HG03139 (cell line): ENCODE measurements around the gene OPA3.

Source experiments
- ATAC-seq: cut with Tn5 transposase; IDR thresholded peaks from one replicate; pipeline ENCODE4 v1.9.1; 2021; ENCODE audit not compliant: unreplicated experiment

OPA3 gene

DNA sequence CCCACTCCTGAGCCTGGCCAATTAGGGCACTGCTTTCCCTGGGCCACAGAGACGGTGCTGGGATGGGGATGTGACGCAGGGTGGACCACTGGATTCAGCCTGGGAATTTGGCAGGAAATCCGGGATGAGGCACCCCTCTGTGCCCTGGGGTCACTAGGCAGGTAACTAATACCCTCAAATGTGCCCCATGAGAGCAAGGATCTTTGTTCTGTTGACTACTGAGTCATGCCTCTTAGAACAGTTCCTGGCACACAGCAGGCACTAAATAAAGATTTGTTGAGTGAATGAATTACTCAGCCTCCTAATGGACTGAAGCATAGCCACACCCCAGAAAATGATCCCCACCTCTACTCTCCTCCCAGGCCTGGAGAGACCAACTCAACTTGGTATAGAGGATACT lies 15.9 kb downstream of the OPA3 start:
- no peak for ATAC-seq

DNA sequence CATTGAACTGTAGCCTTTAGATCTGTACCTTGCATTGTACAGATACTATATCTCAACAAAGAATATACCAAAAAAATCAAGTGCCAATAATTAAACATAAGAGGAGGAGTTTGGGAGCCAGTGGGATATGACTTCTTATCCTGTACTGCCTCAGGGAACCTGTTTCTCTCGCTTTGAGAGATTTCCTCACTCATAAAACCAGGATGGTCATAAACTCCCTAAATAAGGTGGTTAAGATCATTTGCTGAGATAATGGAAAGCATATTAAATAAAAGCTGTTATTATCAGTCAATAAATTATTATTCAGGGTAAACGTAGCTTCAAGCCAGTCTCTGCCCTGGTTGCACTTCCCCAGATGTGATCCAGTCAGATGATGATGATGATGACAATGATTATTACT lies 17.0 kb downstream of the OPA3 start:
- ATAC-seq = no peak

DNA sequence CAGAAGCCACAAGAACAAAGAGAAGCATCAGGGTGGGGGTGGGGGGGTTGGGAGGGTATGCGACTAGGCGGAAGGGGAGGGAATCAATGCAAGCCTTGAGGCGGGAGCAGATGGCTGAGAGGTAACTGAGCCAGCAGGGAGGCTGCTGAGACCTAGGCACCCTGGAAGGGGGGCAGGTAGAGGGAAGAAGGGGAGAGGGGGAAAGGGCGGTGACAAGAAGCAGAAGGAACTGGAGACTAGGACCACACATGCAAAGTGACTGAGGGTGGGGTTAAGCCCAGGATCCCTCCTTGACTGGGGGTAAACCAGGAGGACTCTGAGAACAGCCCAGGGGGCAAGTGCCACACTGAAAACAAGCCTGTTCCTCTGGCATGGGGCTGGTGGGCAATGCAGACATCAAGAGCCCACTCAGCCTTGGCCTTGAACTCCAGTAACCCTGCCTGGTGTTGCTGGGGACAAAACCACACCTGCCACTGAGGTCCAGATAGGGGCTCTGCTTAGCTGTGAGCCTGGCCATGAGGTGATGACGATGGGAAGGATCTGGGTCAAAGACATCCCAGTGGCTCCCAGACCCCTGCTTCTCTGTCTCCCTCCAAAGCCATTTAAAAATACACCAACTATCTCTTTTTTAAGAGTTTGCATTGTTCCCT lies 20.3 kb downstream of the OPA3 start:
- ATAC-seq = no peak

DNA sequence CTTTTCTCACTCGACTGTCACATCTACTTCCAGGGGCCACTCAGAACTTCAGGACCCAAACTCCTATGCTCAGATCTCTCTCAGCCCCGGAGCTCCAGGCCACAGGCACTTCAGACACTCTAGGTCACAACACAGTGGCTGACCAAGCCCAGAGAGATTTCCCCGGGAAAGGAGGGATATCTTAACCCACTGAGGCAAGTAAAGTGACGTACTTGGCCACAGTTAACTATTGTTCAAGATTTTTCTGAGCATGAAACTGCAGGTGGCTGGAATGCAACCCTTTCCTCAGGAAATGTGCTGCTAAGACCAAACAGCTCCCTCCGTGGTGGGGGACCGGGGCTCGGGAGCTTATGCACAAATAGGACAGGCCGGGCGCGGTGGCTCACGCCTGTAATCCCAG lies 23.9 kb downstream of the OPA3 start:
- ATAC-seq = no peak

DNA sequence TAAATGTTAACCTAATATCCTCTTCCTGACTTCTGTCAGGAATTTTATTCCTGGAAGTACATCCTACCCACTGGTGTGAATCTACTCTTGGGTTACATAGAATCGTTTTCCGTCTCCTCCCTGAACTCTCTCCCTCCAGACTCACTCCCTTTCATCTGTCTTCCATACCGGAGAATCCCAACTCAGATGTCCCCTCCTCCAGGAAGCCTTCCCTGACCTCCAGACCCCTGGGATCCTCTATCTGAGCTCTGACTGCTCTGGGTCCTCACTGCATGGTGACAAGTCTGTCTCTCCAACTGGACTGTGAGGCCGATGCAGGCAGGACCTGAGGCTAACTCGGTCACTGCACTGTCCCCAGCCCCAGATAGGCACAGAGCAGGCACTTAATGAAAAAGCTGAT lies 24.6 kb downstream of the OPA3 start:
- no peak for ATAC-seq

DNA sequence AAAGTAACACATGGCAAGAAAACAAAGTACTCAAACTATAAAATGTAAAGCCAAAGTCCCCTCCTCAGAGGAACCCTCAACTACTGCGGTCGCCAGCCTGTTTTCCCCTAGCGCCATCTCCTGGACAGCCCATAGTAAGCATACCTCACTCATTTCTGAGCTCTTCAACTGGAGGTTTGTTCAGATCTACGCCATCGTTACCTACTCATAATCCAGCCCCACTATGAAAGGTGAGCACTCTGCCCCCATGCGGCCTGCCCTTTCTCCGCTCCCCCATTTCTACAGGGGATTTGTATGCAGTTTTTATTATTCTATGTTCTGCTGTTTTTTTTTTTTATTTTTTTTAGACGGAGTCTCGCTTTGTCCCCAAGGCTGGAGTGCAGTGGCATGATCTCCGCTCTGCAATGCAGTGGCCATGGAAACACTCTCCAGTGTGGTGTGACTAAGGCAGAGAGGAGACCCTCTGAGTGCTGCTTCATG lies 26.2 kb downstream of the OPA3 start:
- ATAC-seq = no peak

DNA sequence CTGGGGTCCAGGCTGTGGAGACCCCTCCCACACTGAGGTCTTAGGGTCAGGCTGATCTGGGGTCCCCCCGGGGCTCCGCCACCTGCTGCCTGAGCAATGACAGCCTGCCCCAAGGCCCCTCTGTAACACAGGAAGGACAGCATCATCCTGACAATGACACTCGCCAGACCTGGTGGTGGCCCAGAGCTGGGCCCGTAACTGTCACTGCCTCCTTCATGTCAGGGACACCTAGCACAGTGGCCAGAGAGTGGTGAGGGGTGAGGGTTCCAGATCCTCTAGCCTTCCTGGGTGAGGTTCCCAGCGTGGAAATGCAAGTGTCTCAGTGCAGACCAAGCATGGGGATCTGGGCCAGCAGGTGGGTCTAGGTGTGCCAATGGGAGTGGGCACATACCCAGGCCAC lies 27.8 kb downstream of the OPA3 start:
- ATAC-seq = no peak

DNA sequence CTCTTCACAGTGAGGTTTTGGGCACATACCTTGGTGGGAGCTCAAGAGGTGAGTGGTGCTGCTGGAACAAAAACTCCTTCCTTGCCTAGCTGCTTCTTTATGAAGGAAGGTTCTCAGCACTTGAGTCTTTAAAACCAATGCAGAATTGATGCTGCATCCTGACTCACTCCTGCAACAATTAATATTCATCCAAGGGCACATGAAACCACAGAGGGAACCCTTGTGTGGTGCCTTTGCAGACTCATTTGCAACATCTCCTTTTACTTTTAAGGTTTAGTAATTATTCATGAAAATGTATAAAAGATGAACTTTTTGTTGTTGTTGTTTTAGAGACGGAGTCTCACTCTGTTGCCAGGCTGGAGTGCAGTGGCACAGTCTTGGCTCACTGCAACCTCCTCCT lies 30.1 kb downstream of the OPA3 start:
- ATAC-seq = no peak

DNA sequence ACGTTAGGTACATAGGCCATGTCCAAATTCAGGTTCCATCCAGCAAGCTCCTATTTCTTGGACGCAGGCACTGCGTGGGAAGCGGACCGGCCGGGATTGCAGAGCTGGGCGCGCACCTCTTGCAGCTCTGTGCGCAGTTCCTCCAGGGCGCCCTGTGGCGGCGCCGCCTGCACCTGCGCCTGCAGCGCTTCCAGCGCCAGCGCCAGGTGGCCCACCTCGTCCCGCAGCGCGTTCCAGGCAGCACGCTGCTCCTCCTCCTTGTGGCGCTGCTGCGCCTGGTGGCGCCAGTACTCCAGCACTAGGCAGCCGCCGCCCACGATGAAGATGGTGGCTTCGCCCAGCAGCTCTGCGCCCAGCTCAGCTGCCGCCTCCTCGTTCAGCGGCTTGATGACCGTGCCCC lies 31.1 kb downstream of the OPA3 start:
- no peak for ATAC-seq

DNA sequence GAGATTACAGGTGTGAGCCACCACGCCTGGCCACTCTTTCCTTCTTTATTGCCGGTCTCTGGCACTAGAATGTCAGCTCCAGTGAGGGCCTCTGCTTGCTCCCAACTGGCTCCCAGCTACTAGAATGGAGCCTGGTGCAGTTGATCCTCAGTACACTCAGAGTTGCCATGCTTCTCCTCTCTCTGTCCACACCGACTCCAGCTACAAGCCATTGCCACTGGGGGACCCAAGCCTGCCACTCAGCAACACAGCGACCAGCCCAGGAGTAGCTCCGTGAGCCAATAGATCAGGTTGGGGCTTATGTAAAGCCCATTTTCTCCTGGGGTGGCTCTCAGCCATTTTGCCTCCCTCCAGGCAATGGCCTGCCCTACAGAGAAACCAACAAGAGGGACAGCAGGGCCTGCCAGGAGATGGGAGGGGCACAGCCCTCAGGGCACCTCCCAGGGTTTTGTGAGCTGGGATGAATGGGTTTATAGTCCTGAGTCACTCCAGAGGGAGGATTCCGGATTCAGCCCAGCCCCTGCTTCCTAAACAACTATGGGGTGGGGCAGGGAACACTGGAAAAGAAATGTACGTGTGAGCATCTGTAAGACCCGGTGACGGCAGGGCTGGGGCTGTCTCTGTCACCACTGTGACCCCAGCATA lies 36.5 kb downstream of the OPA3 start:
- ATAC-seq = no peak

DNA sequence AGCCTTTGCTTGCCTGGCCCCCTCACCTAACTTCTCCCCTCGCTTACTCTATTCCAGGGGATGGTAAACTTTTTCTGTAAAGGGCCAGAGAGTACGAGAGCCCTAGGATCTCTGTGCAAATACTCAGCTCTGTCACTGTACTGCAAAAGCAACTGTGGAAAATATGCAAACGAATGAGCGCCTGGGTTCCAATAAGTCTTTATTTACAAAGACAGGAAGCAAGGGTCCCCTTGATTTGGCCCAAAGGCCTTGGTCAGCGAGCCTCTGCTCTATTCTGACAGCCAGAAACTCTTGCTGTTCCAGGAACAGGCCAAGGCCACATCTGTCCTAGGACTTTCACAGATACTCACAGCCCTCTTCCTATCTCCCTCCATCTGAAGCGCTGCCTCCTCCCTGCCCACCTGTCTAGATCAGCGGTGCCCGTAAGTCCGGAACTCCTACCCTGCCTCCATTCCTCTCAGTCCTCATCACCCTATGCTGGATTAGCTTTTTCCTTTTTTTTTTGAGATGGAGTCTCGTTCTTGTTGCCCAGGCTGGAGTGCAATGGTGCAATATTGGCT lies 37.3 kb downstream of the OPA3 start:
- no peak for ATAC-seq

DNA sequence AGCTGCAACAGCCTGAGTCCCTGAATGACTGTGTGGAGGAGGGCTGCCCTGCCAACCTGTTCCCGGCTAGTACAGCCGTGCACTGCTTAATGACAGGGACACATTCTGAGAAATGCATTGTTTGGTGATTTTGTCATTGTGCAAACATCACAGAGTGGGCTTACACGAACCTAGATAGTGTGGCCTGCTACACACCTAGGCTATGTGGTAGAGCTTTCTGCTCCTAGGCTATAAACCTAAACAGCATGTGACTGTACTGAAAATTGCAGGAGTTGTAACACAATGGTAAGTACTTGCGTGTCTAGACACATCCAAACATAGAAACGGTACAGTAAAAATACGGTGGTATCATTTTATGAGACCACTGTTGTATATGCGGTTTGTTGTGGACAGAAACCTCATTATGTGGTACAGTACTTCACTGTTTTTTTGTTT lies 42.4 kb downstream of the OPA3 start:
- no peak for ATAC-seq

DNA sequence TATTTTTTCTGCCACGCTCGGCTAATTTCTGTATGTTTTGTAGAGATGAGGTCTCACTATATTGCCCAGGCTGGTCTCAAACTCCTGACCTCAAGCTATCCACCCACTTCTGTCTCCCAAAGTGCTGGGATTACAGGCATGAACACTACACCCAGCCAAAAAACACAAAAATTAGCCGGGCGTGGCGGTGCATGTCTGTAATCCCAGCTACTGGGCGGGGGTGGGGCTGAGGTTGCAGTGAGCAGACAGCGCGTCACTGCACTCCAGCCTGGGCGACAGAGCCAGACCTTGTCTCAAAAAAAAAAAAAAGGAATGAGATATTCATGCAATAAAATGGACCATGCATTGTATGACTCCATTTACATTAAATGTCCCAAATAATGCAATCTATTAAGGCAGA lies 45.1 kb downstream of the OPA3 start:
- no peak for ATAC-seq

DNA sequence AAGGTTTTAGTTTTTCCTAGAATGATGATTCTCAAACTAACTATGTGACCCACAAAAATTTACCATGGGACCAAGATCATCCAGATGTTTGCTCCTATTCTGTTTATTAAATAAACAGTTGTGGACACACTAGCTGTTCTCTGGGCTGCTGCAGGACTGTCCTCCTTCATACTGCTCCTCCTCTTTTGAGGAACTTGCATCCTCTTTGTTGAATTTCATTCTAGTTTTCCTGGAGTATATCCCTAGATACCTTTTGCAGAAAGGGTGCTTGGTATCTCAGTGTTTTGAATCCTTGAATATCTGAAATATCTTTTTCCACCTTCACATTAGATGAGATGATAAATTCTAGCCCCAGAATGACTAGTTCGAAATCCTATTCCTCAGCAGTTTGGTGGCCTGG lies 53.3 kb downstream of the OPA3 start:
- no peak for ATAC-seq

DNA sequence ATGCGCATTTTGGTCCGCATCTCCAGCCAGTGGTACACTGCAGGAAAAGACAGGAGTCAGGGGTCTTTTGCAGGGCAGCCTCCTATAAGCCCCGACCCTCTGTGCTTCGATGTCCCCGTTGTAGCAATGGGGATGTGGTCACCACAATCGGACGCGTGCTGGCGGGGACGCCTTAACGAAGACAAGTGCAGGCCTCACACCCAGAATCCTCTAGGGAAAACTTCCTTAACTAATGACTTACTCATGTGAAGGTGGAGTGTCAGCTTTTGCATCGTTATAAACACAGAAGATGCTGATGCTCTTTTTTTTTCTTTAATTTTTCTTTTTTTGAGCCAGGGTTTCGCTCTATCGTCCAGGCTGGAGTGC lies 55.2 kb downstream of the OPA3 start:
- ATAC-seq = no peak

DNA sequence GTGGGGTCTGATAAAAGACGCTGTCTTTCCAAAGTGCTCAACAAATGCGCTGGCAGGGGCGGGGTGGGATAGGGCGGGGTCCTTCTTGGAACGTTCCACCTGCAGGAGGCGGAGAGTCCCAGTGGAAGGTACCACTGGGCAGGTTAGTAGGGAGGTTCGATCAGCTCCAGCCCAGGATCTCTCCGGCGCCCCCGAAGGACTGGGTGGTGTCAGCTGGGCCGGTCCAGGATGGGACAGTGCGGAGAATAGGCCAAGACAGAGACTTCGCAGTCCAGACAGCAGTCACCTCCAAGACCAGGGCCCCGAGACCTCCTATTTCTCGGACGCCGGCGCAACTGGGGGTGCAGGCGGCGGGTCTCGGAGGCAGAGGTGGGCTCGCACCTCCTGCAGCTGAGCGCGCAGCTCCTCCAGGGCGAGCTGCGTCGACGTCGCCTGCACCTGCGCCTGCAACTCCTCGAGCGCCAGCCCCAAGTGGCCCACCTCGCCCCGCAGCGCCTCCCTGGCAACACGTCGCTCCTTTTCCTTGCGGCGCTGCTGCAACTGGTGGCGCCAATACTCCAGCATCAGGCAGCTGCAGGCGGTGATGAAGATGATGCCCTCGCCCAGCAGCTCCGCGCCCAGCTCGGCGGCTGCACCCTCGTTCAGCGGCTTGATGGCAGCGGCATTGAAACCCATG lies 55.7 kb downstream of the OPA3 start:
- no peak for ATAC-seq

DNA sequence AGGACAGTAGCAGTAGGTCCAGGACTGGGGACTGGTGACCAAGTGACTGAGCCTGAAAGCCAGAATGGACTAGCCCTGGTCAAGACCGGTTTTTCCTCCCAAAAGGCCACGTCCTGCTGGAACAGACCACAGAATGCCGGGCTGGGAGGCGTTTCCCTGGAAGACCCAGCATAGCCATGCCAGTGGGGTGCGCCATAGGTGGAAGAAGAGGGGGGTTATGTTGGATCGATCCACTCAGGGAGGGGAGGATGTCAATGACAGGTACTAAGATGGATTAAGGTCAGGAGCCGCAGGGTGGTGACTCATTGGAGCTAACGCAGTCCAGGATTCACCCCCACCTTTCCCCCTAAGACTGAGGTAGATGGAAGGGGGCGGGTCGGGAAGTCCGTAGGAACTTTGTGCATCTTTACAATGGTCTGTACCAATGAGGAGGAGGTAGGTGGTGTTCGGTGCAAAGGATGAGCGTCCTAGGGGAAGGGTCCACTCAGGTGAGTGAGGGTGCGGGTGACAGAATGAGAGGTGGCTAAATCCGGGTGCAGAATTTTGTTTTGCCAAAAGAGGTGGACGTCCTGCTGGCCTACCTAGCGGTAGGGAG lies 56.4 kb downstream of the OPA3 start:
- no peak for ATAC-seq

DNA sequence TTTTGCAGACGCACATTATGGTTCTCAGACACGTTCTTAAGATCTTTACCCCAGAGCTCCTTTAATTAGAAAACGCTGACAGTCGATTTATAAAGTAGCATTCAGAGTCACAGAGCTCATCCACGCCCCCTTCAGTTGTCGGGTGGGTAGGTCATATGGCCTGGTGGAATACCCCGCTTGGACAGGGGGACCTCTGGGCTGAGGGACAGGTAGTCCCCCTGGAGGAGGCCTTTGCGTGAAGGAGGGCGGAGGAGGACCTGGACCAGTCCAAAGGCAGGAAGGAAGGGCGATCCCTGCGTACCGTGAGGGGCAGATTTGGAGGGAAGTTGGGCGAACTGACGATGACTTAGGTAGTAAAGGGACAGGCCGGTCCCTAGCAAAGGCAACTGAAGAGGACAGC lies 56.9 kb downstream of the OPA3 start:
- no peak for ATAC-seq

DNA sequence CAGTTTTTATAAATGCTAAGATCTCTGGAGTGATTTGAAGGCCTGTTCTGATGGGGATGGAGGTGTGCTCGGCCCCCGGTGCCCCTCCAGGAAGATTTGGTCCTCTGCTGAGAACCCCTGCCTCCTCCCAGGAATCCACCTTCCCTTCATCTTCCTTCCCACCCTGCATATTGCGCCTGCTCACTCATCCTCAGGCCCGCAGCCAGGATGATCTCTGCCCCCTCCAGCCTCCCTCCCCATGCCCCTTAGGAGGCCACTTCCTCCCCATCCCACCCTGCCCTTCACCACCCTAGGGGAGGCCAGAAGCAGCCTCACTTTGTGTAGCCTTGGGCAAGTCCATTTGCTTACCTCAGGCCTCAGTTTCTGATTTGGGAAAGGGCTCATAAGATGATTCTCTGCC lies 57.6 kb downstream of the OPA3 start:
- ATAC-seq = no peak

DNA sequence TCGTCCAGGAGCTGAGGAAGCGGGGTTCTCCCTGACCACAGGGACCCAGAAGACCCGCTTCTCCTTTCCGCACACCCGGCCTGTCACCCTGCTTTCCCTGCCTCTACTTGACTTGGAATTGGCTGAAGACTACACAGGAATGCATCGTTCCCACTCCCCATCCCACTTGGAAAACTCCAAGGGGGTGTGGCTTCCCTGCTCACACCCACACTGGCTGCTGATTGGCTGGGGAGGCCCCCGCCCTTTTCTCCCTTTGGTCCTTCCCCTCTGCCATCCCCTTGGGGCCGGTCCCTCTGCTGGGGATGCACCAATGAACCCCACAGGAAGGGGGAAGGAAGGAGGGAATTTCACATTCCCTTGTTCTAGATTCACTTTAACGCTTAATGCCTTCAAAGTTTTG lies 58.5 kb downstream of the OPA3 start:
- no peak for ATAC-seq

DNA sequence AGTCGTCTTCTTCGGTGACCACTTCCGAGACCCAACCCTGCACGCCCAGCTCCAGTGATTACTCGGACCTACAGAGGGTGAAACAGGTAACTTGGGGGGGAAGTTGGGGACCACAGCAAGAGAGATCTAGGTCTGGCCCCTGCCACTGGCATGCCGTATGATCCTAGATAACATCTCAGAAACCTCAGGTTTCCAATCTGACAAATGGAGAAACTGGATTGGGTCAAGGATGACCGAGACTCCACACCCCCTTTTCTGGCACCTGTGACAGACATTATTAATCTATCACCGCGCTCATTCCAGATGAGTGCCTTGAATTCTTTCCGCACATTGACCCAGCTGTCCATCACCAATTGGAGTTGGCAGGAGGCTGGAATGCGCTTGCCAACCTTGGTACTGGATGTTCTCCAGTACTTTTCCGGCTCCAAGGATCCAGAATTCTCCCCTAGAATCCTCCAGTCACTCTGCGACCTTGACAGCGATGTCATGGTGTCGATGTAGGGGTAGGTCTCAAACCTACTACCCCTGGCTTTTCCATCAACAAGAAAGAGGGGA lies 60.0 kb downstream of the OPA3 start:
- no peak for ATAC-seq
